NCI-H146 (cell line): ENCODE data around the gene EXOC7.
A peak's percentile ranks its signal among the peaks of the same experiment; 100 is the strongest.
"Not testable (repeated sequence)": the region's sequence is repeated elsewhere in the genome, so short reads cannot be mapped to it uniquely, and the experiment has no call there.

ENCODE experiments used
- DNase-seq: peaks from one replicate; lab custom pipeline; 2025; lab: John Stamatoyannopoulos, UW

EXOC7 gene

DNA sequence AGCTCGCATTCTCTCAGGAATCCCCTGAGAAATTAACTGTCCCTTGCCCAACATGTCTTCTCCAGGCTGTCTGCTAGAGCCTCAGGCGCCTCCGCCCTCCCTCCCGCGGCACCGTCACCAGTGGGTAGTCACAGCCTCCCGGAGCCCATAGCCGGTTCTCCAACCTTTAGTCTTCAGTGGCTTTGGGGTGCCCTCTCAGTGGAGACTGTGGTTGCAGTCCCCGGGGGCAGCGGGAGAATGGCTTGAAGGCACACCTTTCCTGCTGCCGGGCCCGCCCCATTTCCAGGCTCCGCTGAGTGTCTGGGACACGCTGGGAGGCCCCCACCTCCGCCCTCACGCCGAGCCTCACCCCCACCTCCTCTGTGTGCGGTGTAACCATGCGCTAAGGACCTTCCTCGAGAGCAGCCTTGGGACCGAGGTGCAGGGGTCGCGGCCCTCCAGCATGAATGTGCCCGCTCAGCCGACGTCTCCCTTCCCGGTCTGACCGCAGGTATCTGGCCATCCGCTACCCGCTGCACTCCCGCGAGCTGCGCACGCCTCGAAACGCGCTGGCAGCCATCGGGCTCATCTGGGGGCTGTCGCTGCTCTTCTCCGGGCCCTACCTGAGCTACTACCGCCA, 27.3 kb downstream of the EXOC7 start:
- DNase-seq = peak; percentile 30

DNA sequence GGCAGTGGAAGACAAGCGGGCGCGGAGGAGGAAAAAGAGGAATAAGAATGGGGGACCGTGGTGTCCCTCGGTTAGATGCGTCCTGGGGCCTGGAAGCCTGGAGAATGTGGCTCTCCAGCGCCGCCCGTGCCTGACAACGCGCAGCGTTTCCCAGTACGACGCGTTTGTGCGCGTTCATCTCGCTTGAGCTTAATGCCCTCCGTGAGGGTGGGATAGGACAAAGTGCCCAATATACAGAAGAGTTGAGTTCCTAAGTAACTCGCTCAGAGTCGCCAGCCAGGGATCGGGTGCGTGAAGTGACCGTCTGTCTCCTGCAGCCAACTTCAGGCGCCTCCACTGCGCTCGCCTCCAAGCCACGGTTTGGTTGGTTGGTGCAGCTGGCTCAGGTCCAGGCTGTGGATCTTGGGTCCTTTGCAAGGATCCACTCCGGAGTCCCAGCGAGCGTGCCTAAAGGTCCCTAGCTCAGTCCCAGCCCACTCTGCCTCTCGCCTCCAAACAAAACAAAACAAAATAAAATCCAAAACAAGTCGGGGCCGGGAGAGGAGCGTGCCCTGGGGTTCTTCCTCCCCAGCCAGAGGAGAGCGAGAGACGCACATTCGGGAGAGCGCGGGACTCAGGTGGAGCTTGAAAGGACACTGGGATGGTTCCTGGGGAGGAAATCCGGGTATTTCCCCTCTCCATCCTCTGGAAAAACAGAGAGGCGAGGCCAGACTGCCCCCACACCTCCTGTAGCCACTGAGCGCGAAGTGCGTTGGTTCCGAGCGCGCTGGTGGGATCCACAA, 28.0 kb downstream of the EXOC7 start:
- DNase-seq = peak; percentile 41

DNA sequence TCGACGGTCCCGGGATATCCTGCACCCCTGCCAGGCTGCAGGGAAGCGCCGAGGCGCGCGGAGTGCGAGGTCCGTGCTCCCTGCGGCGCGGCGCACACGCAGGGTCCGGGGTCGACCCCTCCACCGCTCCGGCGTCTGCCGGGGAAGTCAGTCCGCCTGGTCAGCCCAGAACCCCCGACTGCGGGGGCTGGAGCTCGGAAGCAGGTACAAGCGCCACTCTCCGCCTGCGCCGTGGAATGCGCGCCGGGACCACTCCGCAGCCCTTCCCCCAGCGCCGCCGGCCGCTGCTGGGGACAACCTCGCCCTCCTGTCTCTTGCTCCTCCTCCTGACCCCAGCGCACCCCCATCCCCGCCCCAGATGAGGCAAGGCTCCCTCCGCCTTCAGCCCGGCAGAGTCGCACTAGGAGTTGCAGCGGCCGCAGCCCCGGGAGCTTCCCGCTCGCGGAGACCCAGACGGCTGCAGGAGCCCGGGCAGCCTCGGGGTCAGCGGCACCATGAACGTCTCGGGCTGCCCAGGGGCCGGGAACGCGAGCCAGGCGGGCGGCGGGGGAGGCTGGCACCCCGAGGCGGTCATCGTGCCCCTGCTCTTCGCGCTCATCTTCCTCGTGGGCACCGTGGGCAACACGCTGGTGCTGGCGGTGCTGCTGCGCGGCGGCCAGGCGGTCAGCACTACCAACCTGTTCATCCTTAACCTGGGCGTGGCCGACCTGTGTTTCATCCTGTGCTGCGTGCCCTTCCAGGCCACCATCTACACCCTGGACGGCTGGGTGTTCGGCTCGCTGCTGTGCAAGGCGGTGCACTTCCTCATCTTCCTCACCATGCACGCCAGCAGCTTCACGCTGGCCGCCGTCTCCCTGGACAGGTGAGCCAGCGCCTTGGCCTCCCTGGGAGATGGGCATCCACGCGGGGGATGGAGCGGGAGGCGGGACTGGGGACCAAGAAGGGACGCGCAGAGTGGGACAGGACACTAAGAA, 28.9 kb downstream of the EXOC7 start, which contains the start of gene GALR2:
GALR2 (plus strand) TSS at position 392 of the 974 bp plus-strand sequence; CDS start at position 495, 103 bp downstream.
- peak; percentile 46 for DNase-seq

DNA sequence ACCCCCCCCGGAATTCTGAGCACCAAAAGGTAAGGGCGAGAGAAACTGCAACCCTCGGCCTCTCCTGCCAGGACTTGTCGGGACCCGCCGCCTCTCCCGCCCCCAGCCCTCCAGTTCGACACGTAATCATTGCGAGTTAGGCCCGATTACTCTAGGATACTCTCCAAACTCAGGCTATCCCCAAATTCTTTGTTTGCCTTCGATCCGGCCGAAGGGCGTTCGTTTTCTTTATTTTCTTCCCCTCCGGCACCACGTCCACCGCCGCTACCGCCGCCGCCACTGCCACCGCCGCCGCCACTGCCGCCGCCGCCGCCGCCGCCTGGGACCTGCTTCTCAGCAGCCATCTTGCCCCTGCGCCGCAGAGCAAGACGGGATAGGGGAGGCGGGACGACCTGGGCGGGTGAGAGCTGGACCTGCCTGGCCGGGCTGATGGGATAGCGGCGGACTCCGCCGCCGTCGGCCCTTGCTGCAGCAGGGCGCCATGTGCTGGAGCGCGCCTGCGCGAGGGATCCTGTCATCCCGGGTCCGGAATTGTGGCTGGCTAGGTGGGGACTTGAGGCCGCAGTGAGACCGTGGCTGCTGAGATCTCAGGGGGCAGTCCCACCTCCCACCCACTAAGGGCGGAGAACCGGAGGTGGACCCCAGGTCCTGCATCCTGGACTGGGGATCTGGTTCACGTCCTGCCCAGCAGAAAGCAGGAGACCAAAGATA, 31.3 kb downstream of the EXOC7 start, which contains the start of gene SRP68:
SRP68 (minus strand) TSS at position 370 of the 711 bp plus-strand sequence; CDS start at position 344, 26 bp downstream.
- peak; percentile 94 for DNase-seq

DNA sequence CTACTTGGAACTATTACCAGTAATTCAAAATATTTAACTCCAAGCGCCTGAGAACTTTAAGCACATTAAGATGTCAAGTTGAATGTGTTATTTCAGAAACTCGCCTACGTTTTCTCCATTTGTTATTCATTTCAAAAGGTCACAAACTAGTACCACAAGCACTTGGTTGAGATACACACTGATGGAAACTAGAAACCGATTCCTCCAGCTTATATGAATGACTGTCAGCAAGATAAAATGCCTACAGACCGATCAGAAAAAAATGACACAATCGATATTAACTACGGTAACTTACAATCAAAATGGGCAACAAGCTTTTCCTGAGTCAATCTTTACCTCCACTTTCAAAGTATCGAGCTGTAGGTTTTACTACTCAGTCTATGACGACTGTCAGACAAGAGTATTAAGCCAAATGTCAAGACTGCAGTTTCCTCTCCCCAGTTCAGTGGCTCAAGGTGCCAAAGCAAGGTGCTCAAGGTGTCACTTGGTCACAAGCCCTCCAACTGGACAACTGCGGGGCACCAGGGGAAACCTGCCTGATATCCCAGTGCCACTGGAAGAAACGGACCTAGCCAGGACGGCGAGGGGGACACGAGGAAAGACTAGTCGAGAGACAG, 31.9 kb downstream of the EXOC7 start:
- DNase-seq = no peak

DNA sequence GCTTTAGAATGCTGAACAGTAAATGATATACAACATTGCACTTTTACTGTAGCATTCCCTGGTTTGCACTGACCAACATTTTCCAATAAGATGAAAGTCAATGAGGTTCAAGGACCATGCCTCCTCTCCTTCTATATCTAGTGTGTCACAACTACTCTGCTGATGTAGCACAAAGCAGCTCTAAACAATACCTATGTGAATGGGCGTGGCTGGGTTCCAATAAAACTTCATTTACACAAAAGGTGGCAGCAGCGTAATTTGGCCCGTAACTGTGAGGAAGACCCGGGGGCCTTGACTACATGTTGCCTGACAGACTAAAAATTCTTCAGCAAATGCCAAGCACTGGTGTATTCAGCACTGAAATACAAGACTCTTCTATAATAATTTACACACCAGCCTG, 37.8 kb downstream of the EXOC7 start:
- DNase-seq = no peak

DNA sequence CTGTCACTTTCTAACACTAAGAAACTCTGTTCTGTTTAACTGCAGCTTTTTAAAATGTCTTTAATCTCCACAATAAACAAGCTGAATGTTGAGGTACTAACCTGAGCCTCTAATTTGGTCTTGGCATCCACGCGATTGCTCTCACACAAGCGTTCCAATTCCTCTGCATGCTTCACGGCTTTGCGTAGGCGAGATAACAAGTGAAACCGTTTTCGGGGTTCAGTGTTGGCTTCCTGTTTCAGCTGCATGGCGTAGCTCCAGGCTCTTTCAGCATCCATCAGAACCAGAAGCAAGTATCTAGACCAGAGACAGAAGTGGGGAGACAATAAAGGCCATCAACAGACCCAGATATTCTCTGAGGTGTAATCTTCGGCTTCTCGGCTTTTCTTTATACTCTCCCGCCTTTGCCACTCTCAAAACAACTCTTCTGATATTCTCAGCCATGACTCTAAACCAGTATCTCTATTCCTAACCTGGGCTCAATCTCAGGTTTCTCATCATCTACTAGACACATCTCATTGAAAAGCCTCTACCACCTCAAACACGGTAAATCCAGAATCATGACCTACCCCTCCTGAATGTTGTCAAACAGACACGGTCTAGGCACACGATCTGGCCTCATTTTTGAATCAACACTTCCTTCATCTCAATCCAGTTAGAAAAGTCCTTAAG, 39.6 kb downstream of the EXOC7 start:
- DNase-seq = no peak

DNA sequence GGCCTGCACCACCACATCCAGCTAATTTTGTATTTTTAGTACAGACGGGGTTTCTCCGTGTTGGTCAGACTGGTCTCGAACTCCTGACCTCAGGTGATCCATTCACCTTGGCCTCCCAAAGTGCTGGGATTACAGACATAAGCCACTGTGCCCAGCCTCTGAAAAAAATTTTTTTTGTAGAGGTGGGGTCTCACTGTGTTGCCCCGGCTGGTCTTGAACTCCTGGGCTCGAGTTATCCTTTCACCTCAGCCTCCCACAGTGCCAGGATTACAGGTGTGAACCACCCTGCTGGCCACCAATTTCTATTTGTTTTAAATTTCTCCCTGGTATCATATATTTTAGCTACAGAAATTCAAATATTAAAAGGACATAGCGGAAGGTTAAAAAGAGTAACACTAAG, 45.3 kb downstream of the EXOC7 start:
- DNase-seq = not testable (repeated sequence)

DNA sequence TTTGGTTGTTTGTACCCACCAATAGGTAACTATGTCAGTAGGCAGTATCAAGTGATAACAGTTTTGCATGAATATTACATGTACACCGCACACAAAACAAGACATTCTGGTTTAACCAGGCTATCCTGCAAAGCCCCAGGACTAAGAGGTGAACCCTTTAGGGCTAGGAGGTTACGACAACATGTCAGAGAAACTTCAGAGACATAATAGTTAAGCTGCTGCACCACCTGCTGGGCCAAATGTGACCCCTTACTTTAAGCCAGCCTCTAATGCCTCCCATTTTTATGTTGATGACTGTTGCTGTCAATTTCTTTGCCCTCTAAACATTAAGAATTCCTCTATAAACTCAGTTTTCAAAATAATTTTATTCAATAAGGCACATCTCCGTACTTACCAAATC, 46.7 kb downstream of the EXOC7 start:
- DNase-seq = no peak

DNA sequence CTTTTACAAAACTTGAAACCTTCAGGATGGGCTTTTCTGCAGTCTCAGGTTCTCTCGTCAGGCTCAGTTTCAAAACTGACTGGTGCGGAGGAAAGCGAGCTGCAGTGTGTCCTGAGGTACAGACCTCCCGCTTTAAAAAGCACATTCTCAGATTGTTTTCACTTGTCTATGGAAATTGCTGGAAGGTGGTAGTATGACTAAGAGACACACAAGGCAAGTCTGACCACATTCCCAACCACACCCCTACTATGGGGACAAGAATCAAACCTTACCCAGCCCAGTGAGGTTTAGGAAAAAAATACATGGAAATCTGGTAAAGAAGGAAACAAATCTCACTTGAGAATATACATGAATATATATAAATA, 49.5 kb downstream of the EXOC7 start:
- DNase-seq = no peak

DNA sequence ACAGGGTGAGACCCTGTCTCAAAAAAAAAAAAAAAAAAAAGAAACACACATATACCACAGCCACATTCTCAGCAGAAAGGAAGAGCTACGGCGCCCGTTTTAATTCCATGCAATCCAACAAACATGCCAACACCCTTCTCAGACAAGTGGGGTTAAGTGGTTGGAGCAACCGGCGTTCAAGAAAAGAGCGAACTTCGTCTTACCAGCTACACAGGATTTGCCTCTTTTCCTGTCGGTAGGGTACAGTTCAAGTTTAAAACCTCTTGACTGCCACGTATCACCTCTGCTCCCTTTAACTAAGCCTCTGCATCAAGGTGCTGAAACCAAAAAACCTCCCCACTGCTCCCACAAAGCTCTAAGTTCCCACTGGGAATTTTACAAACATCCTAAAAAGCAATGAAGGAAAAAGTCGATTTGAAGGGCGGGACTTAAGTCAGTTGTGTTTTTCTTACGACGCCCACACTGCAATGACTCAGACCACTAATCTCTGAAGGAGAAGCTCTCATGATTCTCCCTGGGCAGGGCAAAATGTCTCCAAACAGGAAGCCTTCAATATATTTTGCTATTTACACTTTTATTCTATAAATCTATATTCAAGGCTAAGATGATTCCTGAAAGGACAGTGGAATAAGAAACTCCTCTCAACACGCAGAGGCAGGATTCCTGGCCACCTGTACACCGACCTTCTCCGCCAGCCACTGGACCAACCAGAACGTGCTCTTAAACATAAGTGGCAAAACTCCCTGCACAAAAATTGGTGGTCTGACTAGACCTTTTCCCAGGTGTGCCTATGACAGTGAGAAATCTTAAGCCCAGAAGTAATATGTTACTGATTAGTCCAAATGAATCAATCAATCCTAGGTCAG, 50.1 kb downstream of the EXOC7 start:
- DNase-seq = no peak

DNA sequence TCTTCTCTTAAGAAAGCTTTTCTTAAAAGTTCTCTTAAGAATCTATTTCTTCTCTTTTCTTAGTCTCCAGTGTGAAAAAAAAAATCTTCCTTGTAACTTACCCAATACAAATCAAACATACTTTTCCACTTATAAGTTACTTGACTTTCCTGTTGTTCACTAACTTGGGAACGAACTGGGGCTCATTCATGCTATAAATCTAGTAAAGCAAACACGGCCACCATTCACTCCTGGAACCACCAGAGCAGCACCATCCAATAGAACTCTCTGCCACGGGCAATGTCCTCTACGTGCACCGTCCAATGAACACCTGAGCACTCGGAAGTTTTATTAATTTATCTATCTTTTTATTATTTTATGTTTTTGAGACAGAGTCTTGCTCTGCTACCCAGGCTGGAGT, 52.0 kb downstream of the EXOC7 start:
- DNase-seq = no peak

DNA sequence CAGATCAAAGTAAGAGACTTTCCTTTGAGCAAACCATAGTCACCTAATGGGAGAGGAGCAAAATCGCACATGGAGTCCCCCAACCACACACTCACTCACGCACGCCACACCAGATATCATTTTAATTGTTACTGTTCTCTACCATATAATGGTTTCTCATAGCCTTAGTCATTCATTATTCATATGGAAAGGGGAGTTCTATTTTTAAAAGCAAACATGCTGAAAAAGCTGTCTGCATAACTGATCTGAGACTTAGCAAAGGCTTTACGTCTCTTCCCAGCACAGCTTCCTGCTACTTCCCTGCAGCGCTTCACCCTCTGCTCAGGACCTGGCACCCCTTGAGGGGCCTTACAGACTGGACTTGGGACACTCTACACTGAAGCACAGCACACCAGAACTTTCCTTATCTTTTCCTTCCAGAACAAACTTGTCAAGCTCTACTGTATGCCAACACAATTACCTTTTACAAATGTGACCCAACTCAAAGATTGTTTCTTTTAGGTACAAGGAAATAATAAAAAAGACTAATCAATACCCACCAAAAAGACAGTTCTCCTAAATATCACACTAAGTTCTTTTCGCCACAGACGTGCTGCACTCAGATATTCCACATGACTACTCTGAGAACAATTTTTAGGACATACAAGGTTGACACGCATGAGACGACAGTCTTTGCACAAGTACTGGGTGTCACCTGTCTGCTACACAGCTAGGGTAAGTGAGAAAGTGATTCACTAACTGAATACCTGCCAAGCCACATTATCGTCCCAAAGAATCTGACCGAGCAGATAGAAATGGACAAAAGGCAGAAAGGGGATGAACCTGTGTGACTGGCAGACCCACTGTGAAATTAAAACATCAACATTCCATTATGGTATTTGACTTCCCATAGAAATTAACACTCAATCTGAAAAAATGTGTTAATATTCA, 52.8 kb downstream of the EXOC7 start:
- DNase-seq = no peak

DNA sequence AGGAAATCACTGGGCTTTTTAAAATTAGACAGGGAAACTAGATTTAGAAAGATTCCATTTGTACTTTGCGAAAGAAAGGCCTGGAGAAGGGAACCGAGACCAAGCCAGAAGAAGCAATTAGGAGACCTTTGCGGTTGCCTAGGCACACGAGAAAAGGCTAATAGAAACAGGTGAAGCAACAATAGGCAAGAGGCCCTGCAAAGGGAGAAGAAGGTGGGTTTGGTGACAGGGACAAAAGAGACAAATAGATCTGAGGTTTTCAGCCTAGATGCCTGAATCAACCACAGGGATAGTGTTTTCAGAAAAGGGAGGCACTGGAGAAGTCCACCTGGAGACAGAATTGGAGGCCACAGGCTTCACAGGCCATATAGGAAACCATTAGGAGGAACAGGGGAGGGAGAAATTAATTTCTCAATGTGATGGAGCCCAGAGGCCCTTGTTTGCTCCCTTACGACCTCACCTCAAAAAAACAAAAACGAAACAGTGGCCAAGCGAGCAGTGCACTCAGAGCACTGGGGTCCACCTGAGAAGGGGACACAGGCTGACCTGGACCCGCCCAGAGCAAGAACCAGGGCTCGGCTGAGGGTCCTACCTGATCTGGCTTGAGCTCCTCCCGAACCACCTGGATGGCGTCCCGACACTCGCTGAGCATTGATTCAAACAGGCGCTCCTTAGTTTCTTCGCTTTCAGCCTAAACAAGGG, 53.6 kb downstream of the EXOC7 start:
- no peak for DNase-seq

DNA sequence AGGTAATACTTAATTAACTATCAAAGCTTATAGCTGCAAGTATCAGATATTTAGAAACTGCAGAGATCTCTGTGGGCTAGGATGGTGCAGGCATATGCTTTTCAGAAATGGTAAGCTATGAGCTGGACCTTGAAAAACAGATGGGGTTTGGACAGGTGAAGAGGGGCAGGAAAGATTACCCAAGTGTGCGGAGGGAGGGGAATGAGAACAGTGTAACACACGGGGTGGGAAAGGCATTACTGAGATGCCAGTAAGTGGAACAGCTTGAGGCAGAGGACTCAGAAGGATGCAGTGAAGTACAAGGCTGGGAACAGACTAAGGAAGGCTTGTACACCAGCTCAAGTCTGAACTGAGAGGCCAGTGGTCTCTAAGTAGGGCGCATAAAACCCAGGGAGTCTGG, 54.3 kb downstream of the EXOC7 start:
- no peak for DNase-seq

DNA sequence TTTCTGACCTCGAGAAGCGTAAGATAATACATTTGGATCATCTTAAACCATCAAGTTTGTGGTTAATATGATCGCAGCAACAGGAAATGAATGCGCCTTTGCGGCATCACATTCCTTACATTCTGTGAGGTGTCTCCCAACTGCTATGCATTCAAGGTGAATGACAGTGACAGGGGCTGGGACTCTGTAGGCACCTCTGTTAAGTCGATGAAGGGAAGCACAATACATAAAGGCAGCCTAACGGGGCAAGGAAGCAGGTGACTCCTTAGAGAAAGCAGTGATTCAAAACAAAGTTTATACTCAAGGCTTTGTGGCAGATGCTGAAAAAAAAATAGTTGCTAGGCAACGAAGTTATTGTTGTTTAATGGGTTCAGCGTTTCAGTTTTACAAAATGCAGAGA, 54.9 kb downstream of the EXOC7 start:
- DNase-seq = no peak

DNA sequence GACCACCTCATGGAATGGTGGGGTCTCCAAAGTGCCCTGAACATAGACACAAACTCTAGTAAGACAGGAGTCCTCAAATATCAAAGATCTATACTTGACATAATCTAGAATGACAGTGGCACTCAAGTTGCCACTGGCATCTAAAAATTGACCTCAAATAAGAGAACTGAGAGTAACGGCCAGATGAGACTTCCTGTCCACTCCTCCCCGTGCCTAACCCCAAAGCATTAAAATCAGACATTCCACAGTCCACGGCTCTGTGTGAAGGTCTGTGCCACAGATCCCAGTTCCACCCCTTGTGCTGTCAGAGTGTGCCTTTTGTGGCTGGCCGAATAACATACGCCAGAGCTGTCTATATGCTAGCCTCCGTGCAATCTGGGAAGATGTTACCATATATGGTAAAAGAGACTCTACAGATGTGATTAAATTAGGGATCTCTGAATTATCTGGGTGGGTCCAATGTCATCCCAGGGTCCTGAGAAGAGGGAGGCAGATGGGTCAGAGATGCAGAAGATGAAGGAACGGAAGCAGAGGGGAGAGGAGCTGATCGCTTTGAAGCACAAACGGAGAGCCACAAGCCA, 55.5 kb downstream of the EXOC7 start:
- DNase-seq = no peak

DNA sequence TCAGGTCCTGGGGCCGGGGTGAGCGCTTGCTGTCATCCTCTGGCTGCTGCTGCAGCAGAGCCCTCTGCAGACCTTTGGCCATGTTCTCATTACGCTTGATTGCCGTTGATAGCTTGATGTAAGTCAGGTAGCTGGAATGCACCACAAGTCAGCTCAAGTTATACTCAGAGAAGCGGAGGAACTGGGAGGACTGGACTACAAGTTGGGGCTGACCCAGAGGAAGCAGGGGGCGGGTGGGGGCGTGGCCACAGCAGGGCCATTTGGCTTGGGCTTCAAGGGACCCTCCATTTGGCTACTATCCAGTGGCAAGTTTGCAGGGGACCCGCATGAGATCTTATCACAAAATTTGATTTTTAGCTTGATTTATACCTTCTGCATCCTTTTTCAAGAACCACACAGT, 57.5 kb downstream of the EXOC7 start:
- DNase-seq = no peak
